Neural cell (in vitro differentiated cells): ENCODE results near the gene NET1. TPM values are rescaled to one million over a fixed set of nuclear protein-coding genes. Genes with fewer than 3 reads are reported as not detected.

Experiments
- H2AFZ ChIP-seq: fragments of 200-600, 300-800 bp; sonication (generic), shearing (Covaris generic); 2 replicates; pipeline ENCODE4 v1.6.0; 2014; ENCODE audit warnings: low read depth, mild to moderate bottlenecking, antibody characterized with exemption, low read length, moderate library complexity
- H3F3A ChIP-seq: fragments of 200-600 bp; shearing (Covaris generic); 2 replicates; pipeline ENCODE4 v1.6.1; 2016; ENCODE audit warnings: mild to moderate bottlenecking, moderate library complexity, mixed read lengths, antibody characterized with exemption, low read length; ENCODE audit not compliant: insufficient read depth, poor library complexity, severe bottlenecking
- H3K27ac ChIP-seq: fragments of 200-600, 300-800 bp; sonication (generic), shearing (Covaris generic); 2 replicates; pipeline ENCODE4 v1.5.1; 2014; ENCODE audit warnings: mild to moderate bottlenecking, low read length, moderate library complexity
- H3K27me3 ChIP-seq: fragments of 300-800, 200-600 bp; sonication (generic), shearing (Covaris generic); 2 replicates; pipeline ENCODE4 v1.6.0; 2014; ENCODE audit warnings: mild to moderate bottlenecking, low read depth, low read length, moderate library complexity; ENCODE audit not compliant: insufficient read depth
- H3K36me3 ChIP-seq: fragments of 300-800, 200-600 bp; sonication (generic), shearing (Covaris generic); 2 replicates; pipeline ENCODE4 v1.5.1; 2014; ENCODE audit warnings: mild to moderate bottlenecking, antibody characterized with exemption, low read length, moderate library complexity; ENCODE audit not compliant: insufficient read depth
- H3K4me2 ChIP-seq: fragments of 300-800, 200-600 bp; sonication (generic), shearing (Covaris generic); 2 replicates; pipeline ENCODE4 v1.6.0; 2014; ENCODE audit warnings: mild to moderate bottlenecking, low read length
- H3K4me3 ChIP-seq: fragments of 300-800, 200-600 bp; sonication (generic), shearing (Covaris generic); 2 replicates; pipeline ENCODE4 v1.5.1; 2014; ENCODE audit warnings: mild to moderate bottlenecking, low read length, moderate library complexity
- H3K79me2 ChIP-seq: fragments of 200-600 bp; shearing (Covaris generic); replicated peaks from 2 replicates; pipeline ENCODE4 v1.6.0; 2014; ENCODE audit warnings: mild to moderate bottlenecking, low read length, moderate library complexity; ENCODE audit not compliant: insufficient read depth
- H3K9ac ChIP-seq: fragments of 300-800, 200-600 bp; sonication (generic), shearing (Covaris generic); 2 replicates; pipeline ENCODE4 v1.6.1; 2016; ENCODE audit warnings: mild to moderate bottlenecking, low read length, mixed read lengths
- H3K9me2 ChIP-seq: fragments of 200-600 bp; shearing (Covaris generic); 2 replicates; pipeline ENCODE4 v1.6.1; 2016; ENCODE audit warnings: mild to moderate bottlenecking, low read length, mixed read lengths; ENCODE audit not compliant: insufficient read depth
- H3K9me3 ChIP-seq: fragments of 200-600, 300-800 bp; sonication (generic), shearing (Covaris generic); 2 replicates; pipeline ENCODE4 v1.6.1; 2016; ENCODE audit warnings: mild to moderate bottlenecking, mixed run types, low read length, moderate library complexity, mixed read lengths
- H4K20me1 ChIP-seq: fragments of 200-600 bp; shearing (Covaris generic); 2 replicates; pipeline ENCODE4 v1.6.1; 2016; ENCODE audit warnings: mild to moderate bottlenecking, mixed run types; ENCODE audit not compliant: insufficient read depth
- CTCF ChIP-seq: fragments of 450-650 bp; IDR thresholded peaks from 2 replicates; pipeline ENCODE4 v1.5.1; 2014; ENCODE audit warnings: antibody characterized with exemption, mild to moderate bottlenecking, moderate library complexity; ENCODE audit not compliant: poor library complexity, severe bottlenecking
- EP300 ChIP-seq: fragments of 450-650 bp; conservative IDR thresholded peaks from 2 replicates; pipeline ENCODE4 v1.6.1; 2014; ENCODE audit warnings: antibody characterized with exemption, mild to moderate bottlenecking, moderate library complexity; ENCODE audit not compliant: poor library complexity, severe bottlenecking
- EZH2 ChIP-seq: fragments of 200-600, 300-800 bp; shearing (Covaris generic), sonication (generic); IDR thresholded peaks from 2 replicates; pipeline ENCODE4 v1.6.1; 2014; ENCODE audit warnings: antibody characterized with exemption, low read length, borderline replicate concordance, mild to moderate bottlenecking; ENCODE audit not compliant: insufficient read depth, poor library complexity, severe bottlenecking
- MXI1 ChIP-seq: fragments of 450-650 bp; conservative IDR thresholded peaks from 2 replicates; pipeline ENCODE4 v1.6.1; 2014; ENCODE audit warnings: antibody characterized with exemption, mild to moderate bottlenecking; ENCODE audit not compliant: poor library complexity, severe bottlenecking
- POLR2AphosphoS5 ChIP-seq: IDR thresholded peaks from 2 replicates; pipeline ENCODE4 v1.6.1; 2012
- RAD21 ChIP-seq: fragments of 450-650 bp; conservative IDR thresholded peaks from 2 replicates; pipeline ENCODE4 v1.6.1; 2014; ENCODE audit warnings: antibody characterized with exemption, mild to moderate bottlenecking, moderate library complexity
- REST ChIP-seq: IDR thresholded peaks from 2 replicates; pipeline ENCODE4 v1.6.1; 2012; ENCODE audit warnings: borderline replicate concordance
- SMC3 ChIP-seq: fragments of 450-650 bp; conservative IDR thresholded peaks from 2 replicates; pipeline ENCODE4 v1.6.1; 2014; ENCODE audit warnings: antibody characterized with exemption, mild to moderate bottlenecking, moderate library complexity; ENCODE audit not compliant: poor library complexity
- TAF1 ChIP-seq: IDR thresholded peaks from 2 replicates; pipeline ENCODE4 v1.6.1; 2012; ENCODE audit warnings: low read depth
- polyA plus RNA-seq: library from polyadenylated mRNA; depleted of rRNA; stranded (reverse); fragments of >200 nt; gene quantifications from 2 replicates; pipeline ENCODE4 v1.2.3, GENCODE V29; 2014

Gene NET1
- polyA plus RNA-seq, 1 donor from 2014 or later = 8.0 TPM

- Histone ChIP-seq H3K9me3 (no peaks in the 10 kb centered on the region), H3K79me2 (no peaks in the 10 kb centered on the region), H4K20me1 (no peaks in the 10 kb centered on the region), H3K9ac (no peak overlapping the region), H3K9me2 (no peaks in the 10 kb centered on the region), H3K4me2 (no peak overlapping the region), H3K27me3 (no peaks in the 10 kb centered on the region), H2AFZ (no peak overlapping the region), H3K4me3 (no peak overlapping the region), H3F3A (no peaks in the 10 kb centered on the region), H3K36me3 (no peaks in the 10 kb centered on the region), H3K27ac (no peak overlapping the region)
- TF ChIP-seq EZH2 (no peak), REST (no peak), RAD21 (no peak), CTCF (no peak)
These were observed 91.1 kb downstream of the NET1 start for GRCh38 chr10:5503477-5503835.

GRCh38 chr10:5504146-5505072 lies 92.1 kb downstream of the NET1 start:
- H3K36me3 ChIP-seq = no peaks in the 10 kb centered on the region
- no peak for TF ChIP-seq EZH2
- TF ChIP-seq POLR2AphosphoS5 = no peak
- TF ChIP-seq TAF1 = no peak
- no peak for TF ChIP-seq MXI1
- TF ChIP-seq SMC3 = no peak
- no peak for TF ChIP-seq REST
- no peak for TF ChIP-seq EP300
- TF ChIP-seq RAD21 = no peak
- no peak for TF ChIP-seq CTCF
- H3K27me3 ChIP-seq = no peaks in the 10 kb centered on the region
- H4K20me1 ChIP-seq = no peaks in the 10 kb centered on the region
- no peak overlapping the region for H3K9ac ChIP-seq
- H3K79me2 ChIP-seq = no peaks in the 10 kb centered on the region
- no peaks in the 10 kb centered on the region for H3K9me3 ChIP-seq
- no peaks in the 10 kb centered on the region for H3K9me2 ChIP-seq
- H3K4me2 ChIP-seq = no peak overlapping the region
- no peak overlapping the region for H3K4me3 ChIP-seq
- H3F3A ChIP-seq = no peaks in the 10 kb centered on the region
- no peak overlapping the region for H2AFZ ChIP-seq
- no peak overlapping the region for H3K27ac ChIP-seq
